ENCODE results near the gene EXOC6.

GRCh38 chr10:92915892-92916291 is 67.6 kb downstream of the EXOC6 start:
- TF ChIP-seq CTCF (conservative IDR thresholded peaks at IDR 0.05), result no peak
- TF ChIP-seq EZH2 (IDR thresholded peaks at IDR 0.05; ENCODE audit: low read depth), result no peak

Measured in PC-9 (cell line).